H1 (cell line): ENCODE measurements around the gene LRRC4C. TPM values are rescaled to one million over a fixed set of nuclear protein-coding genes. Genes with fewer than 3 reads are reported as not detected.

Experiments
- ATF2 ChIP-seq: IDR thresholded peaks from 2 replicates; pipeline ENCODE4 v1.6.1; 2012; ENCODE audit warnings: low read length, inconsistent platforms
- polyA plus RNA-seq, 7 experiments: library from polyadenylated mRNA; depleted of rRNA in 3 of 7; stranded (reverse) in 5 of 7; unstranded in 2 of 7; fragments of >200 nt in 5 of 7; fragments of 200-250 nt in 2 of 7; gene quantifications; 1 replicate in 5 of 7; 2 replicates in 1 of 7; 4 replicates in 1 of 7; pipeline versions ENCODE4 v1.2.1 to v1.2.3, GENCODE V29; 2011 to 2013; ENCODE audit warnings: missing spikeins in 2 of 7, mixed read lengths in 2 of 7
- total RNA-seq: library from RNA; stranded (reverse); fragmentation: NEBNext Ultra II Directional; extraction: Animal tissue kit (Norgen Biotek cat#: 25700); gene quantifications from 2 replicates; pipeline ENCODE4 v1.2.1, GENCODE V29; 2021

Gene LRRC4C
- total and polyA plus RNA-seq, 2 of the 8 experiments (the other 6 are each of a cell fraction or from before 2014, with no cell fraction given) = 0.23 to 2.2 TPM

GRCh38 chr11:41254966-41255365, 204.5 kb downstream of the LRRC4C start (continued):
- TF ChIP-seq ATF2 = no peak
- TF ChIP-seq, all 59 proteins: peak for 0
